Activated B cell treated with CpG ODN at 0.5 μM for 24 hours (primary cell): ENCODE measurements around the gene RASGRP1. TPM values are rescaled to one million over a fixed set of nuclear protein-coding genes. Genes with fewer than 3 reads are reported as not detected.

Source experiments
- ATAC-seq: fragments of 200-7000 bp; cut with Tn5 transposase; one replicate; pipeline ENCODE4 v1.10.0; 2021; ENCODE audit warnings: low read depth, mild to moderate bottlenecking, moderate library complexity
- CTCF ChIA-PET: fragments of 350-600 bp; sonication (Branson Sonifier 250); formaldehyde crosslinking; loops from one replicate; lab custom pipeline; 2021; ENCODE audit warnings: antibody characterized with exemption; lab: Charles Lee
- POLR2A ChIA-PET: fragments of 350-600 bp; sonication (Branson Sonifier 250); formaldehyde crosslinking; loops from one replicate; lab custom pipeline; 2021; ENCODE audit warnings: antibody characterized with exemption; lab: Charles Lee
- DNase-seq: peaks from one replicate; pipeline ENCODE4 v3.0.0; 2022
- H3K27ac Mint-ChIP-seq: one replicate; pipeline ENCODE4 v1.8.0; 2020; ENCODE audit warnings: mixed read lengths
- H3K27me3 Mint-ChIP-seq: one replicate; pipeline ENCODE4 v1.8.0; 2021; ENCODE audit warnings: mixed read lengths
- H3K36me3 Mint-ChIP-seq: one replicate; pipeline ENCODE4 v1.8.0; 2021; ENCODE audit warnings: low read depth, mixed read lengths
- H3K4me1 Mint-ChIP-seq: one replicate; pipeline ENCODE4 v1.8.0; 2021; ENCODE audit warnings: mixed read lengths
- H3K4me3 Mint-ChIP-seq: one replicate; pipeline ENCODE4 v1.8.0; 2020; ENCODE audit warnings: mild to moderate bottlenecking, mixed read lengths
- H3K9me3 Mint-ChIP-seq: one replicate; pipeline ENCODE4 v1.8.0; 2020; ENCODE audit warnings: mixed read lengths
- intact Hi-C: fragments of 100-400 bp; cut with micrococcal nuclease; formaldehyde crosslinking; loops from one replicate; pipeline ENCODE4 v1.15.1; 2024
- total RNA-seq: library from RNA; stranded (reverse); gene quantifications from 2 replicates; pipeline ENCODE4 v1.2.3, GENCODE V29; 2022
- TF ChIP-seq, protein P1 (sequence below): fragments of 200-600 bp; IDR thresholded peaks from one replicate; pipeline ENCODE4 v1.8.0; 2022; ENCODE audit warnings: antibody characterized with exemption, mild to moderate bottlenecking

Gene RASGRP1
- total RNA-seq, 1 donor from 2014 or later = 37.7 TPM

DNA sequence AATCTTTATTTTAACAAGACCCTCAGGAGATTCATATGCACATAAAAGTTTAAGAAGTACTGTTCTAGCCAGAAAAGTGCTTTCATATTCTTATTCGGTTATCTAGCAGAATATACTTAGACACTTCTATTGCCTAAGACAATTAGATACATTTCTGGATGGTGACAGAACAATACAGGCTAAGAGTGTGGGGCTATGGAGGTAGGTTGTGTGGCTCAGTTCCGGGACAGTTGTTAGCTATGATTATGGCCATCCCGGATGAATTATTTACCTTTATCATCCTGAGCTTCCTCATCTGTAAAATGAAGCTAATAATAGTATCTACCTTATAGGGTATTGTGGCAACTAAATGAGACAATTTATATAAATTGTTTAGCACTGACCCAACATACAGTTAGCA is 104.1 kb downstream of the RASGRP1 start:
- ChIA-PET POLR2A (no interaction called here), CTCF (interaction anchor here (1.0 to 3.4 kb wide), 3 partner anchors 20 to 239 kb away, joined by 3 to 12 read pairs (median 4); no protein-coding TSS in a partner anchor)
- peaks cover 4% of the 10 kb centered on the region for H3K36me3 Mint-ChIP-seq
- no peaks in the 10 kb centered on the region for H3K9me3 Mint-ChIP-seq
- H3K27me3 Mint-ChIP-seq = no peaks in the 10 kb centered on the region
- TF ChIP-seq, protein P1, sequence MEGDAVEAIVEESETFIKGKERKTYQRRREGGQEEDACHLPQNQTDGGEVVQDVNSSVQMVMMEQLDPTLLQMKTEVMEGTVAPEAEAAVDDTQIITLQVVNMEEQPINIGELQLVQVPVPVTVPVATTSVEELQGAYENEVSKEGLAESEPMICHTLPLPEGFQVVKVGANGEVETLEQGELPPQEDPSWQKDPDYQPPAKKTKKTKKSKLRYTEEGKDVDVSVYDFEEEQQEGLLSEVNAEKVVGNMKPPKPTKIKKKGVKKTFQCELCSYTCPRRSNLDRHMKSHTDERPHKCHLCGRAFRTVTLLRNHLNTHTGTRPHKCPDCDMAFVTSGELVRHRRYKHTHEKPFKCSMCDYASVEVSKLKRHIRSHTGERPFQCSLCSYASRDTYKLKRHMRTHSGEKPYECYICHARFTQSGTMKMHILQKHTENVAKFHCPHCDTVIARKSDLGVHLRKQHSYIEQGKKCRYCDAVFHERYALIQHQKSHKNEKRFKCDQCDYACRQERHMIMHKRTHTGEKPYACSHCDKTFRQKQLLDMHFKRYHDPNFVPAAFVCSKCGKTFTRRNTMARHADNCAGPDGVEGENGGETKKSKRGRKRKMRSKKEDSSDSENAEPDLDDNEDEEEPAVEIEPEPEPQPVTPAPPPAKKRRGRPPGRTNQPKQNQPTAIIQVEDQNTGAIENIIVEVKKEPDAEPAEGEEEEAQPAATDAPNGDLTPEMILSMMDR = no peak
- peaks cover 39% of the 10 kb centered on the region for H3K4me1 Mint-ChIP-seq
- H3K27ac Mint-ChIP-seq = no peak overlapping the region
- no peak for DNase-seq
- intact Hi-C loops = loop anchor here (10.0 kb wide), 1 partner anchor 1734 kb away; no protein-coding TSS in a partner anchor
- H3K4me3 Mint-ChIP-seq = no peak overlapping the region
- no peak for ATAC-seq

DNA sequence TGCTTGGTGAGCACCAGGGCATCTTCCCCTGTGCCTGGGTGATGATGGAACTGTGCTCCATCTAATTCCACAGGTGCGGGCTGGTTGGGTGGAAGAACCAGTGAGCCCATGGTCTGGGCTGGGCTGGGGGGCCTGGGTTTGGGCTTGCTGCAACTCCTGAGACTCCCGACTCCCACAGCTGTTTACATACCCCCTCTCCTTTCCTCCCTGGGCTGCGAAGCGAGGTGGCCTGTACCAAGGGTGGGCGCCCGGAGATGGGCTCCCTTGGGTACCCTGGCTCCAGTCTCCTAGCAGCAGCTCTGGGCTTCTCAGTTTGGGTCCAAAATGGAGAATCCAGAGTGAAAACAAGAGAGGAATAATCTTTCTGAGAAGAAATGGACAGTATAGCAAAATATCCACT is 105.1 kb downstream of the RASGRP1 start:
- intact Hi-C loops = no loop called here
- POLR2A ChIA-PET = no interaction called here
- DNase-seq = no peak
- Mint-ChIP-seq H3K27me3 (no peaks in the 10 kb centered on the region), H3K4me3 (no peak overlapping the region), H3K27ac (no peak overlapping the region), H3K36me3 (peaks cover 6% of the 10 kb centered on the region), H3K9me3 (no peaks in the 10 kb centered on the region), H3K4me1 (peaks cover 49% of the 10 kb centered on the region)
- CTCF ChIA-PET = interaction anchor here (3.4 kb wide), 1 partner anchor 19 kb away, joined by 12 read pairs; no protein-coding TSS in a partner anchor
- TF ChIP-seq, protein P1 = no peak
- no peak for ATAC-seq

DNA sequence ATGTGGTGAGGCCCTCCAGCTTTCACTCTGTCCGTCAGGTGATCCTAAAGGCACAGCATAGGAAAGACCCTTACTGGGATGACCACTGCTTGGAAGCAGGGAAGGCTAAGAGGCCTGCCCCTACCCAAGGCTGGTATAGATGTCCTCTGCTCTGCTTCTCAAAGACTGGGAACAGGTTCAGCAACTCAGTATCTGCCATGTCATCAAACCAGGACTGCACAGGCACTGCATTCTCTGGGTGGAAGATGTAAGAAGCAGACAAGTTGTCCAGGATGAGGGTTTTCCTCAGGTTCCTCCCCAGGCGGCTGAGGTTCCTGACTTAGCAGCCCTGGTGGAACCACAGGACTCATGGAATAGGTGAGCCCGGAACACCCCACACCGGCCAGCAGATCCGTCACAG is 106.0 kb downstream of the RASGRP1 start:
- DNase-seq = no peak
- Mint-ChIP-seq H3K9me3 (no peaks in the 10 kb centered on the region), H3K4me1 (peaks cover 55% of the 10 kb centered on the region), H3K27me3 (no peaks in the 10 kb centered on the region), H3K27ac (no peak overlapping the region), H3K4me3 (no peak overlapping the region), H3K36me3 (peaks cover 13% of the 10 kb centered on the region)
- CTCF ChIA-PET = interaction anchor here (1.1 to 3.4 kb wide), 3 partner anchors 11 to 232 kb away, joined by 3 to 12 read pairs (median 6); no protein-coding TSS in a partner anchor
- no peak for ATAC-seq
- POLR2A ChIA-PET = no interaction called here
- TF ChIP-seq, protein P1 = no peak
- intact Hi-C loops = no loop called here

DNA sequence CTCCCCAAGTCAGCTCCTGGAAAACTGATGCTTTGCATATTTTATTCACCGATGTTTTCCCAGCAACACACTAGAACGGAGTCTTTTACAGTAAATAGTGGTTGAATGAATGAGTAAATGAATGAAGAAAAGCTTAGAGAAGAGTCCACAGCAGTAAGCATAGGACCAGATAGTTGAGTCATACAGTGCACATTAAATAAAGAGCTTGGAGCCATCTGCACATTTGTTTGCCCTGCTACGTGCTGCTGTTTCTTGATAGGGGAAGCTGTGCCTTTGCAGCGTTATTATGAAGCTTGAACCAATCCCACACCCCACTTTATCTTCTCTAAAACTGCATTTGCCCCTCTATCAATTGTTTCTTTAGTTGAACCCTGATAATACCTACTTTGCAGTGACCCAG is 109.5 kb downstream of the RASGRP1 start:
- no peak for ATAC-seq
- intact Hi-C loops = loop anchor here (2.0 kb wide), 1 partner anchor 20 kb away; no protein-coding TSS in a partner anchor

DNA sequence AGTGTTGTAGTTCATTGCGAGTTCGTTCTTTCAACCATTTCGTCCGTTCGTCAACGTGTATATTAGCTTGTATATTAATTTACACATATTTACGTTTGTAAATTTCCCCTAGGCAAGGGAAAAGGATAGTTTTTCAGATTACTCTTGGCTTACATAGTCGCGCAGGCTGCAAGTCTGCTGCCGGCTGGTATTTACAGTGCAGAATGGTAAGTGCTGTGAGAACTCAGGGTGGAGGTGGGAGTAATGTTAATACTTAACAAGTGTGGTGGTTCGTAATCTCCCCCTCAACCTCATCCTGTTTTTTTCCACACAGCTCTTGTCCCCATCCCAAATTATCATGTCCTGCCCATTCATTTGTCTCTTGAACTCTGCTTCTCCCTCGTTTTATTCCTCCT is 109.9 kb downstream of the RASGRP1 start:
- peaks cover 13% of the 10 kb centered on the region for H3K36me3 Mint-ChIP-seq
- TF ChIP-seq, protein P1 = no peak
- H3K27ac Mint-ChIP-seq = peak overlapping the region; percentile 91
- CTCF ChIA-PET = interaction anchor here (0.7 to 3.2 kb wide), 9 partner anchors 14 to 244 kb away, joined by 3 to 32 read pairs (median 8); partner anchors contain the start of gene RASGRP1
- intact Hi-C loops = loop anchor here (1.0 to 5.0 kb wide), 7 partner anchors 20 to 1328 kb away; partner anchors contain the start of genes FSIP1, RASGRP1 and SPRED1
- H3K4me3 Mint-ChIP-seq = peak overlapping the region; percentile 97
- H3K4me1 Mint-ChIP-seq = peaks cover 39% of the 10 kb centered on the region
- POLR2A ChIA-PET = interaction anchor here (0.8 to 2.6 kb wide), 9 partner anchors 10 to 233 kb away, joined by 3 to 13 read pairs (median 8); partner anchors contain the start of gene RASGRP1
- no peaks in the 10 kb centered on the region for H3K9me3 Mint-ChIP-seq
- DNase-seq = no peak
- no peak for ATAC-seq
- peaks cover 2% of the 10 kb centered on the region for H3K27me3 Mint-ChIP-seq

More for the DNA sequence above, 109.5 kb downstream of the RASGRP1 start:
- ChIA-PET POLR2A (interaction anchor here (0.9 to 2.6 kb wide), 7 partner anchors 10 to 233 kb away, joined by 3 to 13 read pairs (median 9); partner anchors contain the start of gene RASGRP1), CTCF (interaction anchor here (1.4 to 3.2 kb wide), 6 partner anchors 14 to 244 kb away, joined by 6 to 32 read pairs (median 10); partner anchors contain the start of gene RASGRP1)
- TF ChIP-seq, protein P1 = no peak
- no peak for DNase-seq
- peaks cover 43% of the 10 kb centered on the region for H3K4me1 Mint-ChIP-seq
- no peaks in the 10 kb centered on the region for H3K9me3 Mint-ChIP-seq
- H3K4me3 Mint-ChIP-seq = peak overlapping the region; percentile 97
- peaks cover 13% of the 10 kb centered on the region for H3K36me3 Mint-ChIP-seq
- peak overlapping the region; percentile 91 for H3K27ac Mint-ChIP-seq
- H3K27me3 Mint-ChIP-seq = peaks cover 2% of the 10 kb centered on the region
